Forelimb muscle (tissue), 1 donor: ENCODE results near the gene SEMA3F. TPM values are rescaled to one million over a fixed set of nuclear protein-coding genes. Genes with fewer than 3 reads are reported as not detected.

Experiments
- DNase-seq: peaks from one replicate; pipeline ENCODE4 v3.0.0-alpha.2; 2013; ENCODE audit warnings: low read depth
- polyA plus RNA-seq: library from polyadenylated mRNA; unstranded; fragments of 120-200 nt; gene quantifications from one replicate; pipeline ENCODE4 v1.2.1, GENCODE V29; 2013; ENCODE audit not compliant: insufficient read length

Gene SEMA3F
- polyA plus RNA-seq, 1 donor, result 9.0 TPM

DNA sequence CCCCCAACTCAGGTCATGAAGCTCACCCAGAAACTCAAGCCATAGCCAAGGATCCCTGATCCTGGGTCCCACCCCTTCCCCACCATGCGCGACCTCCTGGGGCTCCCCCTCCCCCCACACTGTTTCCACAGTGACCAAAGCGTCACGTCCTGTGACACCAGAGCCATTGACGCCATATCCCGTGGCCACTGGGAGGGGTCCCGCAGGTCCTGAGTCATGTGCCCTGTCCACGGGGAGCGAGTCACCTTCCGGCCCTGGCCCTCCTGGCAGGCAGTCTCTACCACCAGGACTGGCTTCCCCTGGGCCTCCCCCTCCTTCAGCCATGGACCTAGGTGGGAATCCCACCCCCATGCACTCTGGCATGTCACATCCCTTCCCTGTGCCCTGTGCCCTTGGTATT lies 15.6 kb downstream of the SEMA3F start:
- DNase-seq, result no peak

- DNase-seq, result no peak
Measured at GRCh38 chr3:50171540-50172301, 16.6 kb downstream of the SEMA3F start.

DNA sequence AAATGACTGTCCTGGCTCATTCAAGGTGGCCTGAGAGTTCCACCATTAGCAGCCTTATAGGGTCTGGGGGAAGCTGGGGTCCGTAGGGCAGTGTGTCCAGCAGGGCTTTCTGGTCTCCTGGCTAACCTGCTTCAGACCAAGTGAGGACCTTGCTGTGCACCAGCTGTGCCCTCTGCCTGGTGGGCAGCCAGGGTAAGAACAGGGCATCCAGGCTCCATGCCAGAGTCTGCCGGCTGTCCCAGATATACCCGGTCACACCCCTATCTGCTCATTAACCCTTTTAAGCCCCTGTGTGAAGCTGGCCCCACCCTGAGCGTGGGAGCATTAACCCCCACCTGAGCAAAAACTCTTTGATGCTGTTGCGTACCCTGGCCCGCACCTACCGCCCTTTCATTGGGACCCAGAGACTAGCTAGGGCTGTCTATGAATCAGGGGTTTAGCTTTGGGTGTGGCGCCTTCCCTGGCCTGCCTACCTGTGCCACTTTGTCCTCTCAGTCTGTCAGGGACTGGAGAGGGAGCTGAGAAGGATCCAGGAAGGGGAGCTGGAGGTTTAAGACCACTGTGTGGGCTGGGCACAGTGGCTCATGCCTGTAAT lies 17.6 kb downstream of the SEMA3F start:
- no peak for DNase-seq

DNA sequence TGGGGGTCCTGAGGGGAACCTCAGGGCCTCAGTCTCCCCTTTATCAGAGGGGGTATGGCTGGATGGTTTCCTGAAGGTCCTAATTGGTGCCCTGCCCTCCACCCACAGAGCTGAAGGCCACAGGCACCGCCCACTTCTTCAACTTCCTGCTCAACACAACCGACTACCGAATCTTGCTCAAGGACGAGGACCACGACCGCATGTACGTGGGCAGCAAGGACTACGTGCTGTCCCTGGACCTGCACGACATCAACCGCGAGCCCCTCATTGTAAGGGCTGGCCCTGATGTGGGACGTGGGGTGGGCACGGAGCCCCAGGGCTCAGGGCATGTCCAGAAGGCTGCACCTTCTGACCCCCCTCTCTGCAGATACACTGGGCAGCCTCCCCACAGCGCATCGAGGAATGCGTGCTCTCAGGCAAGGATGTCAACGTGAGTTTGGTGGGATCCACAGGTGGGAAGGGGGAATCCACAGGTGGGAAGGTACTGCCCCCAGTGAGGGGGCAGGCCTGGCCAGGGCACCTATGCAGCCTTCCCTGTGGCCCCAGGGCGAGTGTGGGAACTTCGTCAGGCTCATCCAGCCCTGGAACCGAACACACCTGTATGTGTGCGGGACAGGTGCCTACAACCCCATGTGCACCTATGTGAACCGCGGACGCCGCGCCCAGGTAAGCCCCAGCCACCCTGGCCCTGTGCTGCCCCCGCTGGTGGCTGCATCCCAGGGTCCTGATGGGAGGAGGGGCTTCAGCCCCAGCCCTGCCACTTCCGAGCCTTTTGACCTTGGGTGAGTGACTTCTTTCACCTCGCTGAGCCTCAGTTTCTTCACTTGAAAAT lies 18.8 kb downstream of the SEMA3F start:
- no peak for DNase-seq

DNA sequence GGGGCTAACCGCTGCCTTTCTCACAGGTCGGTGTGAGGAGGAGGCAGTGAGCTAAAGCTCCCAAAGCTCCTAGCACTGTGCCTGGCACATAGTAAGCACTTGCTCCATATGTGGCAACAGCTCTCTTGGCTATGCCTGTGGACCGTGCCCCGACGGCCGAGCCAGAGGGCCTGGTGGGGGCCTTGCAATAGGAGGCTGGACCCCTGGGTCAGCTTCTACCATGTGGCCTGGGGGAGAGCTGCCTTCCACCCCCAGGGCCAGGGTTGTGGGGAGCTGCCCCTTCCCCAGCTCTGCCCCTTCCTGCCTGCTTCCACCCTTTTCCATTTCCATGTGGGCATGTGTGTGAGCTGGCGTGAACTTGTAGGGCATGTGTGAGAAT lies 19.4 kb downstream of the SEMA3F start:
- DNase-seq, result no peak

DNA sequence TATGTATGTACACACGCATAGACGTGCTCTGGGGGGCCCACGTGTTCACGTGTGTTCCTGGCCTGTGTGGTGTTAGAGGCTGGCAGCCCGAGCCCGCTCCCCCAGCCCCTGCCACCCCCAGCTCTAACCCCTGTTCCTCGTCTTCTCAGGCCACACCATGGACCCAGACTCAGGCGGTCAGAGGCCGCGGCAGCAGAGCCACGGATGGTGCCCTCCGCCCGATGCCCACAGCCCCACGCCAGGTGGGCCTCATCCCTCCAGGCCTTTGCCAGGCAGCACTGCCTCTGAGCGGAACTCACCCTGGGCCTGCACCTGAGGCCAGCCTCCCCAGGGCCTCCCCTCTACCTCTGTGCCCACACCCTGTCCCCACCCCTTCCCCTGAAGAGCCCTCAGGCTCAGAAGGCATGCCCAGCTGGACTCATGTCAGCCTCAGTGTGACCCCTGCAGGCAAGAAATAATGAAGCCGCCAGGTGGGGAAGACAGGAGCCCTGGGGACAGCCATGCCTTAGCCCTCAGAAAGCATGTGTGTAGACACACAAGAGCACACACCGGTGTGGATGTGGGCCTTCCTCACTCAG lies 19.9 kb downstream of the SEMA3F start:
- no peak for DNase-seq

DNA sequence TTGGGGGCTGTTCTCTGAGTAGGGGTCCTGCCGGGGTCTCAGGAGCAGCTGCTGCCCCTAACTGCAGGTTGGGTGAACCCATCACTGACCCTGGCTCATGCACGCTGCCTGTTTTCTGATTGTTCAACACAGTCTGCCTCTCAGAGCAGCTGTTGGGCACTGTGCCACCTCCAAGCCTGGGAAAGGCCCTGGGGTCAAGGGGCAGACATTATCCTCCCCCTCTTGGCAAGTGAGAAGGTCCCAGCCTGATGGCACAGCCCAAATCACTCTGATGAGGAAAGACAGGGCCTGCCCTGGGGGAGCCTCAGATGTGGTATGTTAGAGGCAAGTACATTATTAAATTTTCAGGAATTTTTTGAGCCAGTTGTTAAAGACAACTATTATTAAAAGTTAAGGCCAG lies 22.2 kb downstream of the SEMA3F start:
- DNase-seq, result no peak

DNA sequence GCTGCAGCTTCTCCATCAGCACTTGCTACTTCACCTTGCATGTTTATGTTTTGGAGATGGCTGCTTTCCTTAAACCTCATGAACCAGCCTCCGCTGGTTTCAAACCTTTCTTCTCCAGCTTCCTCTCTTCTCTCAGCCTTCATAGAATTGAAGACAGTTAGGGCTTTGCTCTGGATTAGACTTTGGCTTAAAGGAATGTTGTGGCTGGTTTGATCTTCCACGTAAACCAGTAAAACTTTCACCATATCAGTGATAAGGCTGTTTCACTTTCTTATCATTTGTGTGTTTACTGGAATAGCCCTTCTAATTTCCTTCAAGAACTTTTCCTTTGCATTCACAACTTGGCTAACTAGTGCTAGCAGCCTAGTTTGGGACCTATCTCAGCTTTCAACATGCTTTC lies 24.6 kb downstream of the SEMA3F start:
- no peak for DNase-seq

GRCh38 chr3:50181985-50182384 lies 26.9 kb downstream of the SEMA3F start:
- no peak for DNase-seq

- no peak for DNase-seq
Measured at GRCh38 chr3:50182533-50183099, 27.5 kb downstream of the SEMA3F start.

DNA sequence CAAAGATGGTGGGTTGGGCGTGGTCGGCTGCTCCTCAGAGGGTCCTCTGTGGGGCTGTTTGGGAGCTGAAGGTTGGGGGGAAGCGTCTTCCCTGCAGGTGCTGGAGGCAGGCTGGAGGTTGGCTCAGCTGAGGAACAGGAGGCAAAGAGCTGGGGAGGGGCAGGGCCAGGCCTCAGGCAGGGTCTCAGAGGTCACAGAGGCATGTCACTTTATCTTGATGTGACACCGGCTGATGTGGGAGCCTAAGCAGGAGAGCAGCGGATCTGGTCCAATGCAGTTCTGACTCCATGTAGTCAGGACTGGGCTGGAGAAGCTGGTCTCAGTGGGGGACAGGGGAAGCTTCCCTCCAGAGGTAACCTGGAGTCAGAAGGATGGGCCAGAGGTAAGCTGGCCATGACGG lies 28.6 kb downstream of the SEMA3F start:
- DNase-seq, result no peak

- no peak for DNase-seq
Measured at GRCh38 chr3:50184242-50184978, 29.3 kb downstream of the SEMA3F start.

GRCh38 chr3:50185230-50185629 lies 30.1 kb downstream of the SEMA3F start:
- DNase-seq, result no peak

GRCh38 chr3:50186096-50186495 lies 31.0 kb downstream of the SEMA3F start:
- no peak for DNase-seq

DNA sequence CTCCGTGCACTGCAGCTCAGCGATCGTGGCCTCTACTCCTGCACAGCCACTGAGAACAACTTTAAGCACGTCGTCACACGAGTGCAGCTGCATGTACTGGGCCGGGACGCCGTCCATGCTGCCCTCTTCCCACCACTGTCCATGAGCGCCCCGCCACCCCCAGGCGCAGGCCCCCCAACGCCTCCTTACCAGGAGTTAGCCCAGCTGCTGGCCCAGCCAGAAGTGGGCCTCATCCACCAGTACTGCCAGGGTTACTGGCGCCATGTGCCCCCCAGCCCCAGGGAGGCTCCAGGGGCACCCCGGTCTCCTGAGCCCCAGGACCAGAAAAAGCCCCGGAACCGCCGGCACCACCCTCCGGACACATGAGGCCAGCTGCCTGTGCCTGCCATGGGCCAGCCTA lies 32.6 kb downstream of the SEMA3F start:
- DNase-seq, result no peak

- no peak for DNase-seq
Measured at GRCh38 chr3:50189274-50189673, 34.1 kb downstream of the SEMA3F start.

- no peak for DNase-seq
Measured at GRCh38 chr3:50189989-50190388, 34.9 kb downstream of the SEMA3F start.

DNA sequence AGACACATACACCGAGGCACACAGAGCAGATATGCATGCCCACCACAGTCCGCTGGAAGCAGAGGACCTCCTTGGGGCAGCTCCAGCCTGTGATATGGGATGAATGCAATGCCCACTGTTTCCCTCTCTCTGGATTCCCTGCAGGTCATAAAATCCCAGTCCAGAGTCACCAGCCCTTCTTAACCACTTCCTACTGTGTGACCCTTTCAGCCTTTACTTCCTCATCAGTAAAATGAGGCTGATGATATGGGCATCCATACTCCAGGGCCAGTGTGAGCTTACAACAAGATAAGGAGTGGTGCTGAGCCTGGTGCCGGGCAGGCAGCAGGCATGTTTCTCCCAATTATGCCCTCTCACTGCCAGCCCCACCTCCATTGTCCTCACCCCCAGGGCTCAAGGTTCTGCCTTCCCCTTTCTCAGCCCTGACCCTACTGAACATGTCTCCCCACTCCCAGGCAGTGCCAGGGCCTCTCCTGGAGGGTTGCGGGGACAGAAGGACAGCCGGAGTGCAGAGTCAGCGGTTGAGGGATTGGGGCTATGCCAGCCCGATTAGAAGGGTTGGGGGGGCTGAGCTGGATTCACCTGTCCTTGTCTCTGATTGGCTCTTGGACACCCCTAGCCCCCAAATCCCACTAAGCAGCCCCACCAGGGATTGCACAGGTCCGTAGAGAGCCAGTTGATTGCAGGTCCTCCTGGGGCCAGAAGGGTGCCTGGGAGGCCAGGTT lies 36.0 kb downstream of the SEMA3F start, which contains the start of gene GNAT1:
GNAT1 (plus strand) TSS at position 675 of the 725 bp plus-strand sequence. CDS start 116 bp downstream, outside the sequence.
- no peak for DNase-seq

DNA sequence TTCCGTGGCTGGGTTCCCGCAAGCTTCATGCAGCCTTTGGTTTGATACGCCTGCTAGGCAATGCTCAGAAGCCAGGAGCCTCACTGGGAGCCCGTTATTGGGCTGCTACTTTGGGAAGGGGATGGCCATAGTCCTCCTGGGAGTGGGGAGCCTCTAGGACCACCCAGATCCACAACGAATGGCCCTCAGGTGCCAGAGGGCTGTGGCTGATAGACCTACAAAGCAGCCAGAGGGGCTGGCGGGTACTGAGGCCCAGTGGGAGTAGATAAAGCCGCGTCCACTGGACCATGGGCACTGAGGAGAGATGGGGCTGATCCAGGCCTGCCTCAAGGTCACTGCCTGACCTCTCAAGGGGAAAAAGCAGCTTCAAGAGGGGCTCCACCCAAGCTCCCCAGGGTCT lies 37.0 kb downstream of the SEMA3F start:
- no peak for DNase-seq

DNA sequence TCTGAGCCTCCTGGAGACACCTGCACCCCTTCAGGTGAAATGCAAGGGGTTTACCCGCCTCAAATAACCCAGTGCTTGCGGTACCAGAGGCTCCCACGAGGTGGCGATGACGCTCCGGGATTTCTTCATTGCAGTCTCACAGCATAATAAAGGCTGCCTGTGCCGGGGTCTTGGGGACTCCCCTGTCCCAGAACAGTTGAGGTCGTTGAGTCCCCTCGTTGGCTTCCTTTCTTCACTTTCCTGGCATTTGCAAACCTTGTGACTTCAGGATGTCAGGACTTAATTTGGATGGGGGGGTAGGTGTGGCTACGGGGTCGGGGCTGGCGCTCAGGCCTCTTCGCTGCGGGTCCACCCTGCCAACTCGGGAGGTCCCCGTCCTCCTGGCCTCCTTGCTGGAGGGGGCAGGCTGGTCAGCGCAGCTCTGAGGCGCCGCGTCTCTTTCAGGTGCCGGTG lies 37.6 kb downstream of the SEMA3F start:
- DNase-seq, result peak; percentile 14
